Vagina (tissue), 2 donors: ENCODE data around the gene GSG1. TPM values are rescaled to one million over a fixed set of nuclear protein-coding genes. Genes with fewer than 3 reads are reported as not detected.

Source experiments
- DNase-seq, 2 donors: peaks; one replicate each; pipeline ENCODE4 v3.0.0-alpha.2; 2017; ENCODE audit errors: extremely low spot score in 2 of 2
- H3K27ac ChIP-seq: fragments of 200-600 bp; sonication (generic); one replicate; pipeline ENCODE4 v1.5.1; 2019
- H3K27me3 ChIP-seq: fragments of 200-600 bp; sonication (generic); one replicate; pipeline ENCODE4 v1.5.1; 2019
- H3K36me3 ChIP-seq, 2 donors: fragments of 200-600 bp; sonication (generic); one replicate each; pipeline ENCODE4 v1.5.1; 2017 to 2019
- H3K4me1 ChIP-seq: fragments of 200-600 bp; sonication (generic); one replicate; pipeline ENCODE4 v1.5.1; 2019
- H3K4me3 ChIP-seq, 2 donors: fragments of 200-600 bp; sonication (generic); 1 replicate in 1 of 2; 2 replicates in 1 of 2; pipeline ENCODE4 v1.5.1; 2016 to 2019
- H3K9me3 ChIP-seq: fragments of 200-600 bp; sonication (generic); one replicate; pipeline ENCODE4 v1.5.1; 2019
- CTCF ChIP-seq, 3 experiments: fragments of 450-650 bp in 2 of 3; fragments of 200-600 bp in 1 of 3; sonication (generic) in 1 of 3; IDR thresholded peaks; one replicate each; pipeline ENCODE4 v1.5.1; 2017 to 2019; ENCODE audit warnings: antibody characterized with exemption in 3 of 3, mild to moderate bottlenecking in 2 of 3, moderate library complexity in 2 of 3
- POLR2A ChIP-seq, 2 donors: fragments of 450-650 bp; IDR thresholded peaks; one replicate each; pipeline ENCODE4 v1.6.1; 2017; ENCODE audit warnings: antibody characterized with exemption in 2 of 2, mild to moderate bottlenecking in 2 of 2, moderate library complexity in 2 of 2
- POLR2AphosphoS5 ChIP-seq, 2 donors: sonication (generic); formaldehyde crosslinking; IDR thresholded peaks; one replicate each; pipeline ENCODE4 v1.9.0; 2017; ENCODE audit warnings: antibody characterized with exemption in 2 of 2, mild to moderate bottlenecking in 2 of 2, low read depth in 1 of 2; ENCODE audit not compliant: insufficient read depth in 1 of 2
- intact Hi-C: fragments of 100-400 bp; cut with DNase I; formaldehyde crosslinking; loops from one replicate; pipeline ENCODE4 v1.15.1; 2023
- total RNA-seq: library from RNA; depleted of rRNA; stranded (reverse); fragments of >200 nt; gene quantifications from one replicate; pipeline ENCODE4 v1.2.3, GENCODE V29; 2016

GSG1 gene
- total RNA-seq, 1 donor from 2014 or later: not detected

GRCh38 chr12:13128291-13128965 is 25.0 kb upstream of the GSG1 start:
- Histone ChIP-seq H3K4me3 (no peak overlapping the region), H3K9me3 (no peaks in the 10 kb centered on the region), H3K4me1 (no peaks in the 10 kb centered on the region), H3K27ac (no peak overlapping the region), H3K27me3 (no peaks in the 10 kb centered on the region), H3K36me3 (no peaks in the 10 kb centered on the region)
- no peak for TF ChIP-seq POLR2AphosphoS5 (IDR thresholded peaks at IDR 0.05; ENCODE audit: insufficient read depth in 1 of 2, low read depth in 1 of 2)
- no peak for TF ChIP-seq POLR2A (IDR thresholded peaks at IDR 0.05)
- TF ChIP-seq CTCF (IDR thresholded peaks at IDR 0.05): no peak
- DNase-seq: no peak
- intact Hi-C loops: no loop called here

GRCh38 chr12:13127444-13127843 is 24.0 kb upstream of the GSG1 start:
- H3K27me3 ChIP-seq: no peaks in the 10 kb centered on the region
- H3K27ac ChIP-seq: no peak overlapping the region
- H3K4me3 ChIP-seq: no peak overlapping the region
- intact Hi-C loops: no loop called here
- no peaks in the 10 kb centered on the region for H3K4me1 ChIP-seq
- no peaks in the 10 kb centered on the region for H3K36me3 ChIP-seq
- DNase-seq: no peak
- no peaks in the 10 kb centered on the region for H3K9me3 ChIP-seq
- TF ChIP-seq POLR2A (IDR thresholded peaks at IDR 0.05) (no peak), POLR2AphosphoS5 (IDR thresholded peaks at IDR 0.05; ENCODE audit: insufficient read depth in 1 of 2, low read depth in 1 of 2) (no peak)

GRCh38 chr12:13126494-13126893 is 23.0 kb upstream of the GSG1 start:
- no peak overlapping the region for H3K4me3 ChIP-seq
- H3K27me3 ChIP-seq: no peaks in the 10 kb centered on the region
- intact Hi-C loops: no loop called here
- H3K4me1 ChIP-seq: no peaks in the 10 kb centered on the region
- DNase-seq: no peak
- no peak overlapping the region for H3K27ac ChIP-seq
- TF ChIP-seq POLR2A (IDR thresholded peaks at IDR 0.05) (no peak), CTCF (IDR thresholded peaks at IDR 0.05) (no peak), POLR2AphosphoS5 (IDR thresholded peaks at IDR 0.05; ENCODE audit: insufficient read depth in 1 of 2, low read depth in 1 of 2) (no peak)
- H3K9me3 ChIP-seq: no peaks in the 10 kb centered on the region
- no peaks in the 10 kb centered on the region for H3K36me3 ChIP-seq

GRCh38 chr12:13125996-13126395 is 22.5 kb upstream of the GSG1 start:
- no peaks in the 10 kb centered on the region for H3K9me3 ChIP-seq
- no peaks in the 10 kb centered on the region for H3K36me3 ChIP-seq
- H3K27me3 ChIP-seq: no peaks in the 10 kb centered on the region
- no peaks in the 10 kb centered on the region for H3K4me1 ChIP-seq
- H3K27ac ChIP-seq: no peak overlapping the region
- no peak overlapping the region for H3K4me3 ChIP-seq
- no peak for TF ChIP-seq POLR2A (IDR thresholded peaks at IDR 0.05)
- TF ChIP-seq POLR2AphosphoS5 (IDR thresholded peaks at IDR 0.05; ENCODE audit: insufficient read depth in 1 of 2, low read depth in 1 of 2): no peak
- no peak for TF ChIP-seq CTCF (IDR thresholded peaks at IDR 0.05)
- DNase-seq: no peak
- intact Hi-C loops: no loop called here

GRCh38 chr12:13124656-13125505 is 21.4 kb upstream of the GSG1 start:
- no peaks in the 10 kb centered on the region for H3K4me1 ChIP-seq
- H3K4me3 ChIP-seq: no peak overlapping the region
- H3K27me3 ChIP-seq: no peaks in the 10 kb centered on the region
- no peaks in the 10 kb centered on the region for H3K36me3 ChIP-seq
- no peak overlapping the region for H3K27ac ChIP-seq
- no peak for DNase-seq
- intact Hi-C loops: no loop called here
- no peaks in the 10 kb centered on the region for H3K9me3 ChIP-seq
- no peak for TF ChIP-seq CTCF (IDR thresholded peaks at IDR 0.05)
- TF ChIP-seq POLR2A (IDR thresholded peaks at IDR 0.05): no peak
- no peak for TF ChIP-seq POLR2AphosphoS5 (IDR thresholded peaks at IDR 0.05; ENCODE audit: insufficient read depth in 1 of 2, low read depth in 1 of 2)
